Calu3 (cell line): Measurements from ENCODE around the gene STXBP1. TPM values are rescaled to one million over a fixed set of nuclear protein-coding genes. Genes with fewer than 3 reads are reported as not detected.

Experiments used
- BruUV-seq: library from RNA; stranded (reverse); fragments of 400-500 nt; replicated peaks from 2 replicates; lab custom pipeline; 2021; lab: Mats Ljungman, UMichigan
- CTCF ChIA-PET: fragments of 300-600 bp; sonication (Branson Sonifier 250); formaldehyde crosslinking; loops from one replicate; lab custom pipeline; 2022; ENCODE audit warnings: antibody characterized with exemption; lab: Charles Lee
- DNase-seq: peaks from one replicate; pipeline ENCODE4 v3.0.0; 2022
- H3K27ac Mint-ChIP-seq: one replicate; pipeline ENCODE4 v1.8.0; 2022; ENCODE audit warnings: mixed read lengths; ENCODE audit not compliant: unreplicated experiment
- H3K27me3 Mint-ChIP-seq: one replicate; pipeline ENCODE4 v1.8.0; 2022; ENCODE audit warnings: mixed read lengths; ENCODE audit not compliant: unreplicated experiment
- H3K36me3 Mint-ChIP-seq: one replicate; pipeline ENCODE4 v1.8.0; 2022; ENCODE audit warnings: mild to moderate bottlenecking, moderate library complexity, mixed read lengths; ENCODE audit not compliant: insufficient read depth, unreplicated experiment
- H3K4me1 Mint-ChIP-seq: one replicate; pipeline ENCODE4 v1.8.0; 2022; ENCODE audit warnings: mild to moderate bottlenecking, low read depth, mixed read lengths; ENCODE audit not compliant: unreplicated experiment
- H3K4me3 Mint-ChIP-seq: one replicate; pipeline ENCODE4 v1.8.0; 2022; ENCODE audit warnings: mild to moderate bottlenecking, low read depth, moderate library complexity, mixed read lengths; ENCODE audit not compliant: unreplicated experiment
- H3K9me3 Mint-ChIP-seq: one replicate; pipeline ENCODE4 v1.8.0; 2022; ENCODE audit warnings: low read depth, mixed read lengths; ENCODE audit not compliant: unreplicated experiment
- intact Hi-C: fragments of 100-400 bp; cut with micrococcal nuclease; formaldehyde crosslinking; loops from one replicate; pipeline ENCODE4 v1.10.0; 2022; ENCODE audit not compliant: unreplicated experiment
- total RNA-seq: library from RNA; stranded (reverse); gene quantifications from 2 replicates; pipeline ENCODE4 v1.2.3, GENCODE V29; 2022
- TF ChIP-seq, protein P1 (sequence below): fragments of 200-600 bp; IDR thresholded peaks from one replicate; pipeline ENCODE4 v1.8.0; 2022; ENCODE audit warnings: antibody characterized with exemption; ENCODE audit not compliant: unreplicated experiment

Gene STXBP1
- total RNA-seq, 1 experiment from 2014 or later: 5.9 TPM

DNA sequence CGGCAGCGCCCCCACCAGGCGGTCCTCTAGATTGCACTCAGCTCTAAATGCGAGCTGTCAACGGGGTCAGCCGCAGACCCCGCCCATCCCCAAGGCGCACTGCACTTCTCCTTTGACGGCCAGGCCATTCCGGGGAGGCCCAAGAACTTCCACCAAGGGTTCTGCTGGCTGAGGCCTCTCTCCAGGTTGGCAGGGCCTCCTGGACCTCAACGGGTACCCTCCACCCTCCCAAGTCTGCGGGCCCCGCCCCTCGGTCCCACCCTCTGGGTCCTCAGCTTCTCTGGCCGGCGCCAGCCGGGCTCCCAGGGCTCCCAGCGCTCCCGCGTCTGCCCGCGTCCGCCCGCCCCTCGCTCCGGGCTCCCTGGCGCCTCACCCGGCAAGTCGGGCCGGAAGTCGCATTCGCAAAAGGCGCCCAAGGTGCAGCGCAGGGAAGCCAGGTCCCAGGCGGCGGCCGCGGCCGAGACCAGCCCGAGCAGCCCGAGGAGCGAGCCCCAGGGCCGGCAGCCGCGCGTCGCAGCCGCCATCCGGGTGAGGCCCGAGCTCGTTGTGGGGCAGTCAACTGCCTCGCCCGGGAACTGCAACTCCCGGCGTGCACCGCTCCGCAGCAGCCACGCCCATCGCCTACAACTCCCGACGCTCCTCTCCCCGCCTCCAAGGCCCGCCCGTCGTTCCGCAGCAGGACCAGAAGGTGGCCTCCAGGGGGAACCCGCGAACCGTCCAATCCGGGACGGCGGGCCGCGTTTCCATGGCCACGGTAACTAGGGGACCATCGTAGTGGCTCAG, 122.9 kb downstream of the STXBP1 start, which contains the start of gene TOR2A:
Gene TOR2A (minus strand): TSS at position 548 of the 783 bp plus-strand sequence. CDS start 24 bp downstream, at position 524.
- Mint-ChIP-seq H3K27ac (no peak within 1 kb of the TSS), H3K9me3 (no peaks in the 10 kb centered on the region), H3K4me1 (no peaks in the 10 kb centered on the region), H3K4me3 (peak within 1 kb of the TSS; percentile 67), H3K36me3 (peaks cover 6% of the 10 kb centered on the region), H3K27me3 (peaks cover 39% of the 10 kb centered on the region)
- peak; percentile 95 for DNase-seq
- no TSS peak for BruUV-seq
- CTCF ChIA-PET: interaction anchor here (0.8 to 1.6 kb wide), 21 partner anchors 9 to 232 kb away, joined by 3 to 21 read pairs (median 5); partner anchors contain the start of genes CDK9, CFAP157, PTRH1 and ST6GALNAC4
- intact Hi-C loops: loop anchor here (5.0 kb wide), 2 partner anchors 137 to 143 kb away; no protein-coding TSS in a partner anchor
- TF ChIP-seq, protein P1, sequence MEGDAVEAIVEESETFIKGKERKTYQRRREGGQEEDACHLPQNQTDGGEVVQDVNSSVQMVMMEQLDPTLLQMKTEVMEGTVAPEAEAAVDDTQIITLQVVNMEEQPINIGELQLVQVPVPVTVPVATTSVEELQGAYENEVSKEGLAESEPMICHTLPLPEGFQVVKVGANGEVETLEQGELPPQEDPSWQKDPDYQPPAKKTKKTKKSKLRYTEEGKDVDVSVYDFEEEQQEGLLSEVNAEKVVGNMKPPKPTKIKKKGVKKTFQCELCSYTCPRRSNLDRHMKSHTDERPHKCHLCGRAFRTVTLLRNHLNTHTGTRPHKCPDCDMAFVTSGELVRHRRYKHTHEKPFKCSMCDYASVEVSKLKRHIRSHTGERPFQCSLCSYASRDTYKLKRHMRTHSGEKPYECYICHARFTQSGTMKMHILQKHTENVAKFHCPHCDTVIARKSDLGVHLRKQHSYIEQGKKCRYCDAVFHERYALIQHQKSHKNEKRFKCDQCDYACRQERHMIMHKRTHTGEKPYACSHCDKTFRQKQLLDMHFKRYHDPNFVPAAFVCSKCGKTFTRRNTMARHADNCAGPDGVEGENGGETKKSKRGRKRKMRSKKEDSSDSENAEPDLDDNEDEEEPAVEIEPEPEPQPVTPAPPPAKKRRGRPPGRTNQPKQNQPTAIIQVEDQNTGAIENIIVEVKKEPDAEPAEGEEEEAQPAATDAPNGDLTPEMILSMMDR: peak; percentile 88

DNA sequence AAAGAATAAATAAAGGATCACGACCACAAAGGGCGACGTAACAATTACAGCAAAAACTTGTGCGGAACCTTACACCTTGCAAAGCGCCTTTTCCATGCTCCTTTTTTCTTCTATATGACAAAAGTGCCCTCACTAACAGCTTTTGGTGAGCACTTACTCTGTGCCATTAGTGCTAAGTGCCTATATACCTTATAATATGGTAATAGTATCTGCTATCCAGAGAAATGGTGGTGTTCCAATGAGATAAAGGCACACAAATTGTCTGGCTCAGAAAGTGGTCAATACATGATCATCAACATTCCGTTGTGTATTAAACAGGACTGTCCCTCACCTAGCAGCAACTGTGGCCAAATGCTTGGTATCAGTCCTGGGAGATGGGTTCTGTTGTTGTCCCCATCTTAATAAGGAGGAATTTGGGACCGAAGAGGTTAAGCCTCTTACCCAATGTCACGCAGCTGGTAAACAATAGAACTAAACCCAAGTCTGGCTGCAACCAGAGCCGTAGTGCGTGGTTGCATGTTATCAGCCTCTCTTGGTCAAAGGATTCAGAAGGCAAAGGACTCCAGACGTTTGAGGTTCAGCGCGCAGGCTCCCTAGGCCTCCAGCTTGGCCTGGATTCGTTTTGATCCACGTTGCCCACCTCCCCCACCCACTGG, 123.6 kb downstream of the STXBP1 start:
- no TSS peak for BruUV-seq
- Mint-ChIP-seq H3K27me3 (peaks cover 39% of the 10 kb centered on the region), H3K27ac (no peak overlapping the region), H3K9me3 (no peaks in the 10 kb centered on the region), H3K36me3 (peaks cover 6% of the 10 kb centered on the region), H3K4me3 (peak overlapping the region; percentile 67), H3K4me1 (no peaks in the 10 kb centered on the region)
- intact Hi-C loops: loop anchor here (5.0 kb wide), 1 partner anchor 137 kb away; no protein-coding TSS in a partner anchor
- TF ChIP-seq, protein P1: no peak
- CTCF ChIA-PET: interaction anchor here (0.8 to 1.6 kb wide), 10 partner anchors 14 to 233 kb away, joined by 3 to 21 read pairs (median 6); partner anchors contain the start of gene CDK9
- DNase-seq: no peak

DNA sequence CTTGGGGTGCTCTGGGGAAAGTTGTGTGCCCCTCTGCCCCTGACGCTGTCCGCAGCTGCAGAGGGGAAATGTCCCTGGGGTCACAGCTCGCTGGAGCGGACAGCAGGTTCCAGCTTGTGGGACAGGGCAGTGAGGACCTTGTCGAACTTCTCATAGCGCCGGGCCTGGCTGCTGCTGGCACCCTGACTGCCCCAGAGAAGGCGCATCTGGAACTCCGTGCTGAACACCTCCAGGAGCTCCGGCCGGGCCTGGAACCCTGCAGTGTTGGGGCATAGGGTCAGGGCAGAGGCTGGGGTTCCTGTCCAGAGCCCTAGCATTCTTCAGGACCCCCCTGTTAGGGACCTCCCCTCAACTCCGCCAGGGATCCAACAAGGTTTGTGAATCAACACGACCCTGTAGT, 126.6 kb downstream of the STXBP1 start:
- CTCF ChIA-PET: no interaction called here
- TF ChIP-seq, protein P1: no peak
- peaks cover 6% of the 10 kb centered on the region for H3K36me3 Mint-ChIP-seq
- H3K4me1 Mint-ChIP-seq: peaks cover 7% of the 10 kb centered on the region
- H3K27ac Mint-ChIP-seq: no peak overlapping the region
- H3K9me3 Mint-ChIP-seq: no peaks in the 10 kb centered on the region
- no TSS peak for BruUV-seq
- no peak for DNase-seq
- intact Hi-C loops: loop anchor here (5.0 kb wide), 1 partner anchor 134 kb away; no protein-coding TSS in a partner anchor
- peaks cover 53% of the 10 kb centered on the region for H3K27me3 Mint-ChIP-seq
- no peak overlapping the region for H3K4me3 Mint-ChIP-seq

DNA sequence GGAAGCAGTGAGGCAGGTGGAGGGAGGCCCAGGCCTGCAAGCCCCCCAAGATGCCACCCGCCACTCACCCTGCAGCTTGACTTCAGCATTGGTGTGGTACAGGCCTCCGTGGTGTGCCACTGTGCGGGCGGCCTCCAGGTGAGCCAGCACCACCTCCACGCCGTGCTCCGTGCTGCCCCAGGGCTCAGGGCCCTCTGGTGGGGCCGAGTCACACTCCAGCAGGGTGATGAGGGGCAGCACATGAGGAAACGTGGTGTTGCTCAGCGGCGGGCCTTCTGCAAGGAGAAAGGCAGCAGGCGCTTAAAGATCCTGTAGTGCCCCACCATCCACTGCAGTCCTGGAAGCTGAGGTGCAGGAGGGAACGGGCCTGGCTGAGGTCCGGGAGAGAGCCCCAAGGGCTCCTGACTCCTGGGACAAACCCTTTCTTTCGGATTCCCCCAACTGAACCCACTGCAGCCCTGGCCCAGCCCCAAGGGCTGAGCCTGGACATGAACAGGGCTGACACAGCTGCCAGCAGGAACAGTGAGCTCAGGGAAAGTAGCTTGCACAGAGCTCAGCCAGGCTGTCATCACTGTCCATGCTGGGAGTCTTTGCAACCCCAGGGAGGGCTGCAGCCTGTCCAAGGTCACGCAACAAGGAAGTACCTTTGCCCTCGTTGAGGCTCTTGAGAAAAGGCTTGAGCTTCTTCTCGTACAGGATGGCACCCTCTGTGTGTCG, 127.7 kb downstream of the STXBP1 start:
- Mint-ChIP-seq H3K4me1 (peaks cover 7% of the 10 kb centered on the region), H3K36me3 (peaks cover 6% of the 10 kb centered on the region), H3K27ac (no peak overlapping the region), H3K4me3 (no peak overlapping the region), H3K9me3 (no peaks in the 10 kb centered on the region), H3K27me3 (peaks cover 53% of the 10 kb centered on the region)
- no TSS peak for BruUV-seq
- no peak for DNase-seq
- CTCF ChIA-PET: interaction anchor here (0.8 to 1.2 kb wide), 3 partner anchors 31 to 130 kb away, joined by 3 read pairs; no protein-coding TSS in a partner anchor
- intact Hi-C loops: loop anchor here (5.0 kb wide), 1 partner anchor 133 kb away; no protein-coding TSS in a partner anchor
- TF ChIP-seq, protein P1: no peak
